Heart right ventricle (tissue), 16 donors: ENCODE data around the gene PSAP. TPM values are rescaled to one million over a fixed set of nuclear protein-coding genes. Genes with fewer than 3 reads are reported as not detected.
A peak's percentile ranks its signal among the peaks of the same experiment; 100 is the strongest.
"Not testable (repeated sequence)": the region's sequence is repeated elsewhere in the genome, so short reads cannot be mapped to it uniquely, and the experiment has no call there.

Source experiments
- ATAC-seq, 8 donors: fragments of 200-7000 bp; cut with Tn5 transposase; one replicate each; pipeline ENCODE4 v1.9.1; 2020; ENCODE audit warnings: mild to moderate bottlenecking in 8 of 8, moderate library complexity in 8 of 8, moderate number of reproducible peaks in 1 of 8
- DNase-seq, 2 donors: peaks; one replicate each; pipeline ENCODE4 v3.0.0-alpha.2; 2020
- H3K27ac ChIP-seq, 10 donors: fragments of 200-600 bp; sonication (generic) in 2 of 10; one replicate each; pipeline versions ENCODE4 v1.5.0 to v1.8.0; 2020 to 2022; ENCODE audit warnings: mild to moderate bottlenecking in 3 of 10
- H3K27me3 ChIP-seq, 7 donors: fragments of 200-600 bp; one replicate each; pipeline ENCODE4 v1.8.0; 2021 to 2022; ENCODE audit warnings: mild to moderate bottlenecking in 2 of 7
- H3K36me3 ChIP-seq, 9 donors: fragments of 200-600 bp; sonication (generic) in 1 of 9; one replicate each; pipeline versions ENCODE4 v1.5.0 to v1.8.0; 2020 to 2022; ENCODE audit warnings: mild to moderate bottlenecking in 2 of 9
- H3K4me1 ChIP-seq, 9 donors: fragments of 200-600 bp; sonication (generic) in 1 of 9; one replicate each; pipeline versions ENCODE4 v1.5.0 to v1.8.0; 2020 to 2022; ENCODE audit warnings: mild to moderate bottlenecking in 4 of 9
- H3K4me3 ChIP-seq, 10 donors: fragments of 200-600 bp; sonication (generic) in 2 of 10; one replicate each; pipeline versions ENCODE4 v1.5.0 to v1.8.0; 2020 to 2022; ENCODE audit warnings: mild to moderate bottlenecking in 7 of 10, moderate library complexity in 2 of 10
- H3K9me3 ChIP-seq, 11 donors: fragments of 200-600 bp in 10 of 11; sonication (generic) in 2 of 11; one replicate each; pipeline versions ENCODE4 v1.5.0 to v1.8.0; 2013 to 2022; ENCODE audit warnings: mild to moderate bottlenecking in 2 of 11, control low read depth in 1 of 11, moderate library complexity in 1 of 11
- CTCF ChIP-seq, 9 donors: fragments of 200-600 bp; sonication (generic) in 2 of 9; IDR thresholded peaks; one replicate each; pipeline versions ENCODE4 v1.5.0 to v1.8.0; 2021 to 2022; ENCODE audit warnings: antibody characterized with exemption in 9 of 9, mild to moderate bottlenecking in 5 of 9, moderate library complexity in 1 of 9
- WGBS, 2 donors: extraction: QIAGEN DNeasy Blood & Tissue Kit; methylation state at CpG; one replicate each; pipeline ENCODE4 v1.1.7; 2013; ENCODE audit warnings: inconsistent platforms in 1 of 2; 5-methylcytosine and 5-hydroxymethylcytosine counted together
- intact Hi-C, 10 donors: fragments of 100-400 bp; cut with DNase I; formaldehyde crosslinking; loops; one replicate each; pipeline versions ENCODE4 v1.11.1 to v1.14.2; 2022
- polyA plus RNA-seq, 2 donors: library from polyadenylated mRNA; stranded (reverse); fragments of 200-250 nt; gene quantifications; one replicate each; pipeline ENCODE4 v1.2.3, GENCODE V29; 2013
- total RNA-seq, 10 donors: library from RNA; stranded (reverse); fragmentation: NEBNext Ultra II Directional in 3 of 10; extraction: Animal tissue kit (Norgen Biotek cat#: 25700) in 3 of 10; gene quantifications; one replicate each; pipeline versions ENCODE4 v1.2.1 to v1.2.4, GENCODE V29; 2021 to 2023
- donor health status: Arrhythmogenic right ventricular cardiomyopathy.
- donor health status: ischemic (EF 13 %, LVEDD 7.1; RV severe dilation, severe dysfunction).
- donor health status: healthy with polysubstance abuse.
- donor health status: DM: no; HTN: yes; CAD: no.
- donor health status: DM: no; HTN: no; CAD: no.
- donor health status: ischemic (EF 25% LVEDD 6.9; RV normal size, moderate dysfunction).
- donor health status: ischemic (EF 25% LVEDD 5.7; RV mildly dilated, moderate dysfunction).
- donor health status: healthy.
- donor health status: DM: yes; HTN: yes; CAD: no.
- donor health status: Ischemic cardiomyopathy.
- donor health status: ischemic (EF 35%, LVEDD 5.7; RV mildly dilated, moderate dysfunction).
- donor health status: nonischemic (EF 11% LVEDD 7.7; RV severe dilation, severe dysfunction).
- donor health status: DM: yes; HTN: yes; CAD: no.
- donor health status: PGD.
- donor health status: ischemic (EF 29% LVEDD 5.4; RV normal size, mild dysfunction).
- donor health status: nonischemic (EF 23%, LVEDD 6.1; RV moderate dilation, normal function).

The PSAP gene
- total and polyA plus RNA-seq, 12 donors, result 443 to 2,078 (median 1,616) TPM

- no peak for TF ChIP-seq CTCF (IDR thresholded peaks at IDR 0.05)
- ATAC-seq, result no peak
- H3K27ac ChIP-seq, result no peak overlapping the region
- intact Hi-C loops, result no loop called here
- no peak for DNase-seq
- no peaks in the 10 kb centered on the region for H3K9me3 ChIP-seq
- H3K27me3 ChIP-seq, result no peaks in the 10 kb centered on the region
- no peak overlapping the region for H3K4me3 ChIP-seq
- peaks cover 0 to 27% (median 0%) of the 10 kb centered on the region in 9 donors for H3K4me1 ChIP-seq
- no peaks in the 10 kb centered on the region for H3K36me3 ChIP-seq
- WGBS, 2 donors, result 89 to 90% methylated on average over 4 of the region's 4 CpGs
Observed at GRCh38 chr10:71877821-71878220, 26.8 kb upstream of the PSAP start.

- H3K9me3 ChIP-seq, intact Hi-C loops: not testable (repeated sequence)
Observed at GRCh38 chr10:71874680-71875354, 23.8 kb upstream of the PSAP start.

GRCh38 chr10:71873582-71874211, 22.6 kb upstream of the PSAP start:
- DNase-seq, result no peak
- H3K9me3 ChIP-seq, result no peaks in the 10 kb centered on the region
- intact Hi-C loops, result no loop called here
- WGBS, 2 donors, result 92 to 95% methylated on average over 7 of the region's 7 CpGs
- H3K4me3 ChIP-seq, result no peak overlapping the region
- H3K27ac ChIP-seq, result peak overlapping the region in 1 of 10 donors; percentile 14
- peak in 2 of 8 donors; percentile 12 to 25 for ATAC-seq
- no peaks in the 10 kb centered on the region for H3K36me3 ChIP-seq
- no peaks in the 10 kb centered on the region for H3K27me3 ChIP-seq
- TF ChIP-seq CTCF (IDR thresholded peaks at IDR 0.05), result no peak
- peaks cover 0 to 17% (median 0%) of the 10 kb centered on the region in 9 donors for H3K4me1 ChIP-seq

More at GRCh38 chr10:71874680-71875354, 23.8 kb upstream of the PSAP start:
- WGBS, 2 donors, result 88 to 90% methylated on average over 13 of the region's 13 CpGs
- H3K27ac ChIP-seq, H3K4me3 ChIP-seq, H3K36me3 ChIP-seq, DNase-seq, ATAC-seq, H3K27me3 ChIP-seq: not testable (repeated sequence)
- peaks cover 0 to 21% (median 0%) of the 10 kb centered on the region in 9 donors for H3K4me1 ChIP-seq

- H3K4me1 ChIP-seq, result peaks cover 0 to 30% (median 0%) of the 10 kb centered on the region in 9 donors
- H3K36me3 ChIP-seq, H3K4me3 ChIP-seq, intact Hi-C loops, H3K9me3 ChIP-seq, ATAC-seq, H3K27ac ChIP-seq, DNase-seq, H3K27me3 ChIP-seq: not testable (repeated sequence)
- 92 to 93% methylated on average over 19 to 32 of the region's 32 CpGs for WGBS, 2 donors
Observed at GRCh38 chr10:71869601-71870000, 18.6 kb upstream of the PSAP start.

GRCh38 chr10:71868192-71868697, 17.2 kb upstream of the PSAP start:
- 78 to 84% methylated on average over 5 of the region's 5 CpGs for WGBS, 2 donors
- H3K27ac ChIP-seq, result peak overlapping the region in 2 of 10 donors; percentile 28 to 45
- no peaks in the 10 kb centered on the region for H3K27me3 ChIP-seq
- no peak overlapping the region for H3K4me3 ChIP-seq
- peaks cover 0 to 35% (median 0%) of the 10 kb centered on the region in 9 donors for H3K4me1 ChIP-seq
- intact Hi-C loops, result no loop called here
- ATAC-seq, result peak; percentile 42 to 82 (median 75)
- H3K9me3 ChIP-seq, result no peaks in the 10 kb centered on the region
- TF ChIP-seq CTCF (IDR thresholded peaks at IDR 0.05), result no peak
- H3K36me3 ChIP-seq, result no peaks in the 10 kb centered on the region
- peak in 1 of 2 donors; percentile 44 for DNase-seq
